Lower leg skin (tissue), 4 donors: Measurements from ENCODE around the gene HSPB1. TPM values are rescaled to one million over a fixed set of nuclear protein-coding genes. Genes with fewer than 3 reads are reported as not detected.
"Not testable (repeated sequence)": the region's sequence is repeated elsewhere in the genome, so short reads cannot be mapped to it uniquely, and the experiment has no call there.

Experiments used
- DNase-seq, 2 donors: peaks; one replicate each; pipeline ENCODE4 v3.0.0-alpha.2; 2019; ENCODE audit warnings: low spot score in 2 of 2
- H3K4me3 ChIP-seq: fragments of 200-600 bp; sonication (generic); 2 replicates; pipeline ENCODE4 v1.5.1; 2017; ENCODE audit warnings: mild to moderate bottlenecking, low read depth; ENCODE audit not compliant: poor library complexity, severe bottlenecking
- CTCF ChIP-seq, 3 donors: fragments of 450-650 bp; IDR thresholded peaks; one replicate each; pipeline ENCODE4 v1.5.1; 2016; ENCODE audit warnings: antibody characterized with exemption in 3 of 3, mild to moderate bottlenecking in 3 of 3, moderate library complexity in 2 of 3
- POLR2A ChIP-seq, 2 donors: fragments of 450-650 bp; IDR thresholded peaks; one replicate each; pipeline ENCODE4 v1.6.1; 2016 to 2017; ENCODE audit warnings: antibody characterized with exemption in 2 of 2, mild to moderate bottlenecking in 1 of 2, moderate library complexity in 1 of 2
- WGBS, 2 donors: methylation state at CpG; one replicate each; pipeline ENCODE4 v1.1.5; 2018; 5-methylcytosine and 5-hydroxymethylcytosine counted together
- intact Hi-C: fragments of 100-400 bp; cut with DNase I; formaldehyde crosslinking; loops from one replicate; pipeline ENCODE4 v1.15.0; 2023; ENCODE audit warnings: low total_unique reads
- total RNA-seq, 4 donors: library from RNA; depleted of rRNA; stranded (reverse); fragments of >200 nt; gene quantifications; one replicate each; pipeline ENCODE4 v1.1.0, GENCODE V29; 2016

HSPB1 gene
- total RNA-seq, 4 donors from 2014 or later: 1,628 to 3,756 (median 2,658) TPM

GRCh38 chr7:76267894-76268183 lies 34.6 kb upstream of the HSPB1 start:
- DNase-seq: no peak
- 3 to 14% methylated on average over 4 of the region's 4 CpGs for WGBS, 2 donors
- no peak overlapping the region for H3K4me3 ChIP-seq
- intact Hi-C loops: loop anchor here (10.0 kb wide), 1 partner anchor 83 kb away; no protein-coding TSS in a partner anchor
- TF ChIP-seq CTCF (IDR thresholded peaks at IDR 0.05) (no peak), POLR2A (IDR thresholded peaks at IDR 0.05) (no peak)

- TF ChIP-seq POLR2A (IDR thresholded peaks at IDR 0.05) (no peak), CTCF (IDR thresholded peaks at IDR 0.05) (no peak)
- WGBS, 2 donors: 51 to 53% methylated on average over 5 of the region's 5 CpGs
- intact Hi-C loops: loop anchor here (10.0 kb wide), 1 partner anchor 84 kb away; no protein-coding TSS in a partner anchor
- H3K4me3 ChIP-seq: no peak overlapping the region
- DNase-seq: no peak
Measured at GRCh38 chr7:76268376-76268775, 34.1 kb upstream of the HSPB1 start.

- H3K4me3 ChIP-seq: no peak overlapping the region
- no peak for DNase-seq
- TF ChIP-seq POLR2A (IDR thresholded peaks at IDR 0.05) (no peak), CTCF (IDR thresholded peaks at IDR 0.05) (no peak)
- intact Hi-C loops: loop anchor here (10.0 kb wide), 1 partner anchor 85 kb away; no protein-coding TSS in a partner anchor
- WGBS, 2 donors: 7 to 27% methylated on average over 5 of the region's 5 CpGs
Measured at GRCh38 chr7:76269895-76270294, 32.6 kb upstream of the HSPB1 start.

- DNase-seq, intact Hi-C loops, H3K4me3 ChIP-seq: not testable (repeated sequence)
- 78 to 88% methylated on average over 2 of the region's 2 CpGs for WGBS, 2 donors
Measured at GRCh38 chr7:76271384-76271783, 31.1 kb upstream of the HSPB1 start.

- intact Hi-C loops: no loop called here
- no peak for DNase-seq
- WGBS, 2 donors: 92 to 93% methylated on average over 6 of the region's 6 CpGs
- TF ChIP-seq POLR2A (IDR thresholded peaks at IDR 0.05) (no peak), CTCF (IDR thresholded peaks at IDR 0.05) (no peak)
- no peak overlapping the region for H3K4me3 ChIP-seq
Measured at GRCh38 chr7:76272142-76272541, 30.3 kb upstream of the HSPB1 start.

- no peak for DNase-seq
- TF ChIP-seq CTCF (IDR thresholded peaks at IDR 0.05): no peak
- 43 to 53% methylated on average over 7 of the region's 7 CpGs for WGBS, 2 donors
- H3K4me3 ChIP-seq: no peak overlapping the region
- intact Hi-C loops: no loop called here
Measured at GRCh38 chr7:76272851-76273497, 29.5 kb upstream of the HSPB1 start.
